HG02852 (cell line): ENCODE data around the gene CCDC12.

Source experiments
- ATAC-seq: cut with Tn5 transposase; IDR thresholded peaks from one replicate; pipeline ENCODE4 v1.9.1; 2021; ENCODE audit warnings: mild to moderate bottlenecking, moderate library complexity; ENCODE audit not compliant: unreplicated experiment

Gene CCDC12

GRCh38 chr3:46898321-46899150 lies 78.0 kb downstream of the CCDC12 start:
- ATAC-seq = no peak

GRCh38 chr3:46897829-46898320 lies 78.7 kb downstream of the CCDC12 start:
- no peak for ATAC-seq

- ATAC-seq = no peak
Measured at GRCh38 chr3:46897031-46897430, 79.5 kb downstream of the CCDC12 start.

- ATAC-seq = no peak
Measured at GRCh38 chr3:46896386-46896785, 80.2 kb downstream of the CCDC12 start.

- ATAC-seq = no peak
Measured at GRCh38 chr3:46895761-46896160, 80.8 kb downstream of the CCDC12 start.

- ATAC-seq = no peak
Measured at GRCh38 chr3:46895204-46895660, 81.3 kb downstream of the CCDC12 start.

- ATAC-seq = no peak
Measured at GRCh38 chr3:46894256-46894655, 82.3 kb downstream of the CCDC12 start.

GRCh38 chr3:46893763-46894162 lies 82.8 kb downstream of the CCDC12 start:
- ATAC-seq = no peak

GRCh38 chr3:46893146-46893748 lies 83.3 kb downstream of the CCDC12 start:
- ATAC-seq = no peak

GRCh38 chr3:46892285-46893145 lies 84.0 kb downstream of the CCDC12 start:
- ATAC-seq = no peak

- no peak for ATAC-seq
Measured at GRCh38 chr3:46891132-46891531, 85.4 kb downstream of the CCDC12 start.

GRCh38 chr3:46890132-46890531 lies 86.4 kb downstream of the CCDC12 start:
- ATAC-seq = no peak

- no peak for ATAC-seq
Measured at GRCh38 chr3:46889381-46890110, 87.0 kb downstream of the CCDC12 start.

GRCh38 chr3:46888705-46889104 lies 87.8 kb downstream of the CCDC12 start:
- no peak for ATAC-seq

GRCh38 chr3:46887980-46888494 lies 88.5 kb downstream of the CCDC12 start:
- no peak for ATAC-seq

GRCh38 chr3:46885612-46886011 lies 90.9 kb downstream of the CCDC12 start:
- no peak for ATAC-seq

- ATAC-seq = no peak
Measured at GRCh38 chr3:46884929-46885328, 91.6 kb downstream of the CCDC12 start.

GRCh38 chr3:46884427-46884826 lies 92.1 kb downstream of the CCDC12 start:
- ATAC-seq = no peak

- ATAC-seq = no peak
Measured at GRCh38 chr3:46883830-46884185, 92.7 kb downstream of the CCDC12 start.

- no peak for ATAC-seq
Measured at GRCh38 chr3:46883054-46883829, 93.3 kb downstream of the CCDC12 start.
